Measurements from ENCODE around the gene CENPT.

The CENPT gene

DNA sequence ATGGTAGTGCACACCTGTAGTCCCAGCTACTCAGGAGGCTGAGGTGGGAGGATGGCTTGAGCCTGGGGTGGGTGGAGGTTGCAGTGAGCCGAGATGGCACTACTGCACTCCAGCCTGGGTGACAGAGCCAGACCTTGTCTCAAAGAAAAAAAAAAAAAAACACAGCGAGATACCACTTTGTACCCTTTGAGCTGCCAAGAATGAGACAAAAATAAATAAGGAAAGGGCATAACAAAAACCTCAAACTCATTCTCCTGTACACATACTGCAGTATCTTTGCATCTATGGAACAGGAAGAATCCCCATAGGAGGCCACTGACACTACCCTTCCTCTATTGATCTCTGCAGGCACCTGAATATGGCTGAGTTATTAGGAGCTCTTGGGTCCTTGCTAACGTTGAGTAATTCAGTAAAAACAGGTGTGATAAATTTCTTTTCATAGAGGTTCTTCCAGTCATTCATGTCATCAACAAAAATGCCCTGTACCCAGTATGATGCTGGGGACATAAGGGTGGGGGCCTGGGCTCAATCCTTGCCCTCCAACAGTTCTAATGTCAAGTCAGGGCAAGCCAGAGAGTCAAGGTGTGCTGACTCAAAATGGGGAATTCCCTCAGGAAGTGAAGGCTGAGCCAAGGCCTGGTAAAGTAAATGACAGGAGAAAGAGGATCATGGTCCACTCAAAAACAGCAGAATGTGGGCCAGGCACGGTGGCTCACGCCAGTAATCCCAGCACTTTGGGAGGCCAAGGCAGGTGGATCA, 68.1 kb downstream of the CENPT start:
- TF ChIP-seq, protein P1, sequence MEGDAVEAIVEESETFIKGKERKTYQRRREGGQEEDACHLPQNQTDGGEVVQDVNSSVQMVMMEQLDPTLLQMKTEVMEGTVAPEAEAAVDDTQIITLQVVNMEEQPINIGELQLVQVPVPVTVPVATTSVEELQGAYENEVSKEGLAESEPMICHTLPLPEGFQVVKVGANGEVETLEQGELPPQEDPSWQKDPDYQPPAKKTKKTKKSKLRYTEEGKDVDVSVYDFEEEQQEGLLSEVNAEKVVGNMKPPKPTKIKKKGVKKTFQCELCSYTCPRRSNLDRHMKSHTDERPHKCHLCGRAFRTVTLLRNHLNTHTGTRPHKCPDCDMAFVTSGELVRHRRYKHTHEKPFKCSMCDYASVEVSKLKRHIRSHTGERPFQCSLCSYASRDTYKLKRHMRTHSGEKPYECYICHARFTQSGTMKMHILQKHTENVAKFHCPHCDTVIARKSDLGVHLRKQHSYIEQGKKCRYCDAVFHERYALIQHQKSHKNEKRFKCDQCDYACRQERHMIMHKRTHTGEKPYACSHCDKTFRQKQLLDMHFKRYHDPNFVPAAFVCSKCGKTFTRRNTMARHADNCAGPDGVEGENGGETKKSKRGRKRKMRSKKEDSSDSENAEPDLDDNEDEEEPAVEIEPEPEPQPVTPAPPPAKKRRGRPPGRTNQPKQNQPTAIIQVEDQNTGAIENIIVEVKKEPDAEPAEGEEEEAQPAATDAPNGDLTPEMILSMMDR (IDR thresholded peaks at IDR 0.05; ENCODE audit: low read depth, low read length), result no peak
- DNase-seq (ENCODE audit: low read depth in 2 of 2), result no peak
- H3K4me3 ChIP-seq (replicated peaks in 1 of 2; ENCODE audit: low read depth in 2 of 2, low read length in 2 of 2), result no peak overlapping the region
